SKM-1 (cell line): ENCODE measurements around the gene KCMF1.
A peak's percentile ranks its signal among the peaks of the same experiment; 100 is the strongest.
"Not testable (repeated sequence)": the region's sequence is repeated elsewhere in the genome, so short reads cannot be mapped to it uniquely, and the experiment has no call there.

Experiments used
- DNase-seq: peaks from one replicate; lab custom pipeline; 2025; ENCODE audit not compliant: unreplicated experiment; lab: John Stamatoyannopoulos, UW

KCMF1 gene

DNA sequence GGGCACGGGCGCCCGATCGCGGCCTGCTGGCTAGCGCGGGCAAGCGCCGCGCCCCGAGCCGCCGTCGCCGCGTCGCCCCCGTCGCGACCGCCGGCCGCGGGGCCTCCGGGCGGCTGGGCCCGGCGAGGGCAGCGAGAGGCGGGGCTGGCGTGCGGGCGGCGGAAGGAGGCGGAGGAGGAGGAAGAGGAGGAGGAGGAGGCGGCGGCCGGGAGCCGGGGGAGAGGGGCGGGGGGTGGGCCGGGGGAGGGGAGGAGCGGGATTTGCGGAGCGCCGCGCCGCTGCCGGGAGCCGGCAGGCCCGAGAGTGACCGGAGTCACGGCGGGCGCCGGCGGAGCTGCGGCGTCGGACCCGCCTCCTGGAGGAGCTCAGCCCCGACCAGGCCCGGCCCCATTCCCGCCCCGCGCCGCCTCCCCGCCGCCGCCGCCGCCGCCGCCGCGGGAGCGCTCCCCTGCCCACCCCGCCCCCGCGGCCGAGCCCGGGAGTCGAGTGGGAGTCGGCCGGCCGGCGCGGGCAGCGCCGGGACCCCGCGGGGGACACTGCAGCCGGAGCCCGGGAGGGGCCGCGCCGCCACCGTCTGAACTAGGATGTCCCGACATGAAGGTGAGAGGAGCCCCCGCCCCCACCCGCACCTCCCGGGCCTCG is at the start of gene KCMF1:
Gene KCMF1 (plus strand): TSS at position 294 of the 642 bp plus-strand sequence. CDS start 291 bp downstream, at position 585.
- DNase-seq = peak; percentile 66

DNA sequence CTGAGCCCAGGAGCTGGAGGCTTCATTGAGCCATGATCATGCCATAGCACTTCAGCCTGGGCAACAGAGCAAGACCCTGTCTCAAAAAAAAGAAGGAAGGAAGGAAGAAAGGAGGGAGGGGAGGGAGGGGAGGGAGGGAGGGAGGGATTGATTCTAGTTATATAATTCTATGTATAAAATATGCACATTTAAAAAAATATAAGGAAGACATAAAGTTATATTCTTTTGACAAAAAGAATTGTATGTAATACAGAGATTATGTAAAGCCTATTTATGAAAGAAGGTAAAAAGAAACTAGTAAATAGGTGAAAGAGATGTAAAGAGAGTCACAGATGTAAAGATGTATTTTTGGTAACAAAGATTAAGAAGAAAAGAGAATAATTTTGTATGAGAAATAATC is 48.0 kb upstream of the KCMF1 start:
- DNase-seq = no peak

DNA sequence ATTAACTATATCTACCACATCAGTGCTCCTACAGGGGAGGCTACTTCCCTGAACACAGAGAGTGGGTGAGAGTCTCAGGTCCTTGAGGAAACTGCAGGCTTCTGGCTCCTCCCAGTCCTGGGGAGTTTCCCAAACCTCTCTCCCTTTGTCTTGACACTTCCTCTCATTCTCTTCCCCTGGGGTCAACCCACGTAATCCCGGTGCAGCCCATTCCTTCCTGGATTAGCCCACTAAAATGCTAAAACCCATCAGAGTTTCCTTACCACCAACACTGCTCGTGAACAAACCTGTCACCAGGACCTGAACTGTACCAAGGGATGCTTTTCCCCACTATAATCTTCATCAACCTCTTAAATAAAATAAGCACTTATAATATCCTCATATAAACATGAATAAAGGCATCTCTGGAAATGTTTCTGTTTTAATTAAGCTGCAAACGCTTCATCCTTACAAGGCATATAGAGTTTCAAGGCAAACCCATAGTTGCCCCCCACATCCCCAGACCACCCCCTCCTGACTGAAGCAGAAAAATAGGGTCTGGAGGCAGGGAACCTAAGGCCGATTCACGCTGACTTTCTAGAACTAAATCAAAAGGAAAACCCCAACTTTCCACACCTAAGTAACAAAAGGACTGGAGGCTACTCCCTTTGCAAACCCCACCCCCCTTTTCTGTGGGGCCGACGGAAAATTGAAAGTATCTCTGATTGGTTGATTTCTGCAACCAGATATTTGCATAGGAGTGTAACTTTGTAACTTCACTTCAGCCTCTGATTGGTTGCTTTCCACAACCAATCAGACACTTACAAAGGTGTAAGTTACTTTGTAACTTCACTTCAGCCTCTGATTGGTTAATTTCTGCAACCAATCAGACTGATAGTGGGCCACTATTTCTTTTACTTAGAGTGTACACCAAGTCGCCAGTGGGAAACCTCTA is 46.5 kb upstream of the KCMF1 start:
- DNase-seq = no peak

DNA sequence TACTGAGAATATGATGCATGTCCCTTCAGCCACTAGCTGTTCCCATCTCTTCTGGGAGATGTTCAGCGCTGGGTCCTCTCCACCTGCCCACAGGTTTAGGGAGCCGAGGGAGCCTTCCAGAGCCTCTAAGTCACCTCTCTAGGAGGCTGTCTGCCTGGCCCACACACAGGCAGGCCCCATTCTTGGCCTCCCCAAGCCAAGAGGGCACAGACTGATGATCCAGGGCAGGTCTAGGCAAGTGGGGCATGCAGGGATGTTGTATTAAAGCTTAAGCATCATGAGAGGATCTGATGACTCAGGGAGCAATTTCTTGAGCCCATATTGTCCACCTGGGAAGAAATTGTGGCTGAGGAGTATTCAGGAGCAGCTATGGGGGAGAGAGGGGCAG is 45.6 kb upstream of the KCMF1 start:
- no peak for DNase-seq

DNA sequence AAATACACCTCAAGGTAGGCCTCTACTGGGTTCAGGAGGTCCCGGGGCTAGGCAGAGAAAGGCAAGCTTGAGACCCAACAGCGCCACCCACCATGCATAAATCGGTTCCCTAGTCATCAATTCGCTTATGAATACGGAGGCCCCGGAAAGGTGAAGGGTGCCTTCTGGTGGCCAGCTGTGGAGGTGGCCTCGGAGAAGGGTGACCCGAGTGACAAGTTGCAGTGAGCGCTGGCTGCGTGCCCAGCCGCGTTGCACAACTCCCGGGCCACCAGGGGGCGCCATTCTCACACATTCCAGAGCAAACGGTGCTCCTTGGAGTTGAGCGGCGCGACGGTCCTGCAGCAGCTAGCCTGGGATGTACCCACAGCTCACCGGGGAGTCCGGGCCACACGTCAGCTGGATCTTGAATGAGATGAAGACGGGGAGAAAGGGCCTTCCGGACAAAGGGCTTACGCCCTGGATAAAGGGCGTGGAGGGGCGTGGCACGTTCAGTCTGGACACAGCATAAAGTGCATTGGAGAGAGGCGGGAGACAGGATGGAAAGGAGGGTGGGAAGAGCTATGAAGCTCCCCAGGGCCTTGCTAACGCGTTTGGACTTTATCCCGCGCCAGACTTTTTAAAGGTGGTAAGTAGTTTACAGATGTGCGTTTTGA is 45.1 kb upstream of the KCMF1 start:
- peak; percentile 97 for DNase-seq

GRCh38 chr2:84927275-84927627 is 43.7 kb upstream of the KCMF1 start:
- DNase-seq = no peak

- DNase-seq = no peak
Observed at GRCh38 chr2:84931384-84931821, 39.6 kb upstream of the KCMF1 start.

- DNase-seq = no peak
Observed at GRCh38 chr2:84938194-84938879, 32.6 kb upstream of the KCMF1 start.

DNA sequence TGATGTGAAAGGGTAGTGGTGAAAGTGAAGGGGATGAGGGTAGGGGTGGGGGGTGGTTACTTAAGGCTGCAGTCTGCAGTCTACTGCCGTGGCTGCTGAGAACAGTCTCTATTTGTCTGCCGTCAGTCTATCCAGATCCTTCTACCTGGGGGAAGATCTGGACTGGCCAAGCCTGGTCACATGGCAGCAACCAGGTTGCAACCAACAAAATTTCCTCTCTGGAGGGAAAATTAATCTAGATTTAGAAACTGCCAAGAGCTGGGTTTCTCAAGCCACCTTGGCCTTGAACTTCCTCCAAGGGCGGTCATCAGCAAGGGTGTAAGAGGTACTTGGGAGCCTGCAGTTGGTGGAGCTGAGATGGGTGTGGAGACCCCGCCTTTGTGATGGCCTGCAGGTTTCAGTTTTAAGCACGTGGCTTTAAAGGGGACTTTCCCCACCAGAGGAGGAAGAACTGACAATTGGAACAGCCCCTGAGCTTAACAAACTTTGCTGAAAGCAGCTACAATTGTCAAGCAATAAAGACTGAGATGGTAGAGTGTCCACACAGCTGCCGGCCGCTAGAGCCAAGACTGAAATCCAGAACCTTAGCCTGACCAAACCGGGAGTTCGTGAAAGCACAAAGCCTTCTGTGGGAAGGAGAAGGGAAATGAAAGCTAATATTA is 31.4 kb upstream of the KCMF1 start:
- peak; percentile 72 for DNase-seq

- no peak for DNase-seq
Observed at GRCh38 chr2:84940088-84940470, 30.9 kb upstream of the KCMF1 start.

DNA sequence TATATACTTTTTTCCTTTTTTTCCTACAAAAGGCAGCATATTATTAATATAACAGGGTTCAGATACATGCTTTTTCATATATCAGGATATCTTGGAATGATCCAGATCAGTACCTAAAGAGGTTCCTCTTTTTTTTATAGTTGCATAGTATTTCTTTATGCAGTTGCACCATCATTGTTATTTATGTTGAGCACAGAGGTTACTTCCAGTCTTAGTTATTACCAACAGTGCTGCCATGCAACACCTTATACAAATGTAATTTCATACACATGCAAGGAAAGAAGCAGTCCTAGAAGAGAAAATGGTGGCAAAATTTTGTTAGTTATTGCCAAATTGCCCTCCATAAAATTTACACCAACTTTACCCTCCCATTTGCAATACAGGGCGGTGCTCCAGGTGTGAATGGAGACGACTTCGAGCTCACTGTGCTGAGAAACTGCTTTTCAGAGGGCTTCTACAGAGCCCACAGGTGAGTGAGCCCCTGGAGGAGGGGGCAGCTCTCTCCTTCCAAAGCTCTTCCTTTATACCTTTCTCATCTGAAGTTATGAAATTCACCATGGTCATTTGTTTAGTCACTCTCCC is 30.0 kb upstream of the KCMF1 start:
- peak; percentile 79 for DNase-seq

DNA sequence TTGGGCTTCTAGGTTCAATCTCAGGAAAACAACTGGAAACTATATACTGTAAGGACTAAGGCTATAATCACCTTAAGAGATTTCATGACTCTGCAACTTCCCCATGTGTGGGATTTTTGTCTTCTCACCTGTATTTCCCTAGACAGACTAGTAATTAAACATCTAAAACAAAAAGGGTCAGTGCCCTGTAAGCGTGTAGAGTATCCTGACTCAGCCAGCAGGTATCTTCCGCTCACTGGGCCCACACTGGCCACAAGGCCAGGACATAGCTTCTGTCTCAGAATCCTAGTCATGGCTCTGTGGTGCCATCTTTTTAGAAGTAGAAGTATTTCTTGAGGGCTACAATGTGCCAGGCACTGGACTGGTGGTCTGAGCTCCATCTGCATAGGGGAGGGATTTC is 28.8 kb upstream of the KCMF1 start:
- DNase-seq = no peak

DNA sequence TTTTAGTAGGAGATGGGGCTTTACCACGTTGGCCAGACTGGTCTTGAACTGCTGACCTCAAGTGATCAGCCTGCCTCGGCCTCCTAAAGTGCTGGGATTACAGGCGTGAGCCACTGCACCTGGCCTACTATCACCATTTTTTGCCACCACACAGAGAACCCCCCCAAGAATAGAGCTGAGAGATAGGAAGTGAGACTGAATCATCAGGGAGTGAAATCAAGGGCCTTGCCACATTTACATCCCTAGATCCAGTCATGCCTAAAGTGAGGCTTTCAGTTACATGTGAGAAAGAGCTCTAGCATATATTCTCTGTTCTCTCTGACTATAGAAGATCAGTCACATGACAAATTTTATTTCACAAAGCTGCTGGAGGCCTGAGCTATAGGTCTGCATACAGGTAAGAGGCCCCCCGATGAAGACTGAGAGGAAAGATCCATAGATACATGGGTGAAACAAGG is 28.0 kb upstream of the KCMF1 start:
- DNase-seq = no peak

DNA sequence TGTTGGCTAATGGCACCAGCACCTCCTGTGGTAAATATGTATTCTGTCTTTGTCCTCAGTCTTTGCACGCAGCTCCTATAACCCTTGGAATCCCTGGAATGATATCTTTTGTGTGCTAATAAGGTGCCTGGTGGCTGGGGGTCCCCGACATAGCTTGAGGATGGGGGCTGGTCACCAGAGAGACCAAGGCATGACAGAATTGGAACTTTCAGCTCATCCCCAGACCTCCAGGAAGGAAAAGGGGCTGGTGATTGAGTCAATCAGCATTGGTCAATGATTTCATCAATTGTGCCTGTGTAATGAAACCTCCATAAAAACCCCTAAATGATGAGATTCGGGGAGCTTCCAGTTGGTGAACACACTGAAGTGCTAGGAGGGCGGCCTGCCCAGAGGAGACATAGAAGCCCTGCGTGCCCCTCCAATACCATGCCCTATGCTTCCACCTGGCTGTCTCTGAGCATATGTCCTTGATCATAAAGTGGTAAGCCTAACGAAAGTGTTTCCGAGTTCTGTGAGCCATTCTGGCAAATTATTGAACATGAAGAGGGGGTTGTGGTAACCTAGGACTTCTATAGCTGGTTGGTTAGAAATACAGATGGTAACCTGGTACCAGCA is 26.6 kb upstream of the KCMF1 start:
- DNase-seq = no peak

GRCh38 chr2:84945838-84946203 is 25.1 kb upstream of the KCMF1 start:
- DNase-seq = not testable (repeated sequence)

GRCh38 chr2:84946204-84947009 is 24.6 kb upstream of the KCMF1 start:
- peak; percentile 92 for DNase-seq

DNA sequence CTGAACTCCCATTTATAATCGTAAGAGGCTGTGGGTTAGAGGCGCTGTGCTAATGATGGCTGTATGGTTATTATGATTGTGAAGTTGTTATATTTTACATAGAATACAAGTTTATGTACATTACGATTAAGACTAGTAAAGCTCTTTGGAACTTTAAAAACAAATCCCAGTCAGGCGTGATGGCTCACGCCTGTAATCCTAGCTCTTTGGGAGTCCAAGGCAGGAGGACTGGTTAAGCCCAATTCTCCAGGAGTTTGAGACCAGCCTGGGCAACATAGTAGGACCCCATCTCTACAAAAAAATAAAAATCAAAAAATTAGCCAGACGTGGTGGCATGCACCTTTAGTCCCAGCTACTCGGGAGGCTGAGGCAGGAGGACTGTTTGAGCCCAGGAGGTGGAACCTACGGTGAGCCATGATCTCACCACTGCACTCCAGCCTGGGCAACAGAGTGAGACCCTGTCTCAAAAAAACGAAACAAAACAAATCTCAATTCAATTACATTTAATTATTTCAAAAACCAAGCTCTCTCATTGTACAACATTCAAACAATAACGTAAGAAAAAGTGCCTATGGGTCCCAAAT is 23.9 kb upstream of the KCMF1 start:
- no peak for DNase-seq

DNA sequence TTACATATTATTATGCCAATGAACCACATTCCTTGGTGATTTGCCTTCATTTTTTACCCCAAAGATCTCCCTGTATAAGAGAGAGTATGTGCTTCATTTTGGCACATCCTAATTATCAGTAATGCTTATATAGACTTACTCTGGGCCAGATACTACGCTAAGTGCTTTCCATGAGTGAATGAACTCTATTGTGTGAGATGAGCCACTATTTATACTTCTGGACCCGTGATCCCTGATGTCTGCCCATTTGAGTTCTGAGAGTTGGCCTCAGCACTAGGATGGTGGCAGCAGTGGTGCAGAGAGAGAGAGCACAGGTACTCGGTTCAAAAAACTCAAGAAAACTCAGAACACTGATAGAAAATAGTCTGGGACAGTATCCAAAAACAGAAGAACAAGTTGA is 17.4 kb upstream of the KCMF1 start:
- no peak for DNase-seq

DNA sequence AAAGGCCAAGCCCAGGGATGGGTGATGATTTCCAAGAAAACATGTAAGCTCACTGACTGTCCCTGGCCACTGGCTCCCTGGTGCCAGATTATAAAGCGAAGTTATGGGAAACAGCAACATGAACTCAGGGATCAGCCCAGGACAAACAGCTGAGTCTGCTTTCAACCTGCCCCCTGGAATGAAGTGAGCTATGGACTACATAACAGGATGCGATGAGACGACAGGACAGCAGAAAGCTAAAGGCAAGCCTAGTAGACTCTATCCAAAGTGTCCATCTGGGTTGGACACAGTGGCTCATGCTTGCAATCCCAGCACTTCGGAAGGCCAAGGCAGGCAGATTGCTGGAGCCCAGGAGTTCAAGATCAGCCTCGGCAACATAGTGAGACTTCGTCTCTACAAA is 16.6 kb upstream of the KCMF1 start:
- no peak for DNase-seq
